Kidney (tissue), 14 donors: Measurements from ENCODE around the gene ZGPAT. TPM values are rescaled to one million over a fixed set of nuclear protein-coding genes. Genes with fewer than 3 reads are reported as not detected.

Experiments
- DNase-seq, 5 donors: peaks; one replicate each; pipeline ENCODE4 v3.0.0-alpha.2; 2013 to 2020
- FAIRE-seq: peaks from 2 replicates; lab custom pipeline; 2012; peaks lifted over from hg19 to GRCh38; lab: Jason Lieb, UNC
- H3K27ac ChIP-seq, 2 donors: one replicate each; pipeline ENCODE4 v1.7.0; 2013; ENCODE audit warnings: low read depth in 2 of 2, low read length in 2 of 2, inconsistent platforms in 1 of 2
- H3K27me3 ChIP-seq: one replicate; pipeline ENCODE4 v1.7.1; 2013; ENCODE audit warnings: low read length, inconsistent platforms; ENCODE audit not compliant: control insufficient read depth, insufficient read depth
- H3K36me3 ChIP-seq, 3 donors: one replicate each; pipeline versions ENCODE4 v1.7.0 to v1.7.1; 2013; ENCODE audit warnings: low read length in 3 of 3, control low read depth in 1 of 3, inconsistent platforms in 1 of 3; ENCODE audit not compliant: insufficient read depth in 3 of 3, control insufficient read depth in 2 of 3
- H3K4me1 ChIP-seq, 3 donors: one replicate each; pipeline versions ENCODE4 v1.7.0 to v1.7.1; 2013; ENCODE audit warnings: low read length in 3 of 3, inconsistent platforms in 1 of 3, low read depth in 1 of 3; ENCODE audit not compliant: control insufficient read depth in 2 of 3, insufficient read depth in 2 of 3
- H3K4me3 ChIP-seq, 3 donors: one replicate each; pipeline versions ENCODE4 v1.7.0 to v1.8.1; 2013; ENCODE audit warnings: low read length in 3 of 3, control low read depth in 1 of 3, inconsistent platforms in 1 of 3
- H3K9ac ChIP-seq, 3 donors: one replicate each; pipeline versions ENCODE4 v1.7.0 to v1.7.1; 2013; ENCODE audit warnings: low read length in 3 of 3, control low read depth in 1 of 3, inconsistent platforms in 1 of 3
- H3K9me3 ChIP-seq, 3 donors: one replicate each; pipeline versions ENCODE4 v1.7.0 to v1.7.1; 2013; ENCODE audit warnings: low read length in 3 of 3, control low read depth in 1 of 3, inconsistent platforms in 1 of 3; ENCODE audit not compliant: control insufficient read depth in 2 of 3, insufficient read depth in 1 of 3
- CTCF ChIP-seq: IDR thresholded peaks from 3 replicates; pipeline ENCODE4 v1.5.1; 2012; ENCODE audit warnings: mild to moderate bottlenecking, moderate library complexity, borderline replicate concordance; ENCODE audit not compliant: insufficient read depth; ENCODE audit errors: extremely low read depth
- intact Hi-C: fragments of 100-400 bp; cut with DNase I; formaldehyde crosslinking; loops from one replicate; pipeline ENCODE4 v1.11.1; 2022
- polyA plus RNA-seq: library from polyadenylated mRNA; stranded (reverse); fragments of 350-450 nt; fragmentation: Illumina TruSeq; extraction: RNeasy Lipid Tissue Mini Kit (QIAGEN cat#74804); gene quantifications from one replicate; pipeline ENCODE4 v1.2.3, GENCODE V29; 2014; ENCODE audit warnings: low read depth, low replicate concordance; ENCODE audit not compliant: insufficient read depth
- total RNA-seq: library from RNA; stranded (reverse); fragmentation: NEBNext Ultra II Directional; extraction: Animal tissue kit (Norgen Biotek cat#: 25700); gene quantifications from one replicate; pipeline ENCODE4 v1.2.1, GENCODE V29; 2021
- donor health status: control.
- donor health status: control.
- donor health status: control.
- donor health status: control.
- donor health status: control.
- donor health status: DM: yes; HTN: yes; CAD: no.
- donor health status: Normal renal cell carcinoma (clear cell type).

The ZGPAT gene
- total and polyA plus RNA-seq, 2 donors from 2014 or later: 30.5 to 39.6 TPM

- intact Hi-C loops: no loop called here
- Histone ChIP-seq H3K4me1 (peaks cover 0 to 16% (median 0%) of the 10 kb centered on the region in 3 donors), H3K9me3 (no peaks in the 10 kb centered on the region), H3K27me3 (no peaks in the 10 kb centered on the region), H3K4me3 (peak overlapping the region in 2 of 3 donors; percentile 60 to 66), H3K36me3 (peaks cover 0 to 10% (median 3%) of the 10 kb centered on the region in 3 donors), H3K9ac (no peak overlapping the region), H3K27ac (peak overlapping the region in 1 of 2 donors; percentile 78)
- FAIRE-seq (no peak), DNase-seq (peak in 3 of 5 donors; percentile 39 to 86 (median 83))
- TF ChIP-seq CTCF: no peak
These were observed 30.3 kb downstream of the ZGPAT start for GRCh38 chr20:63737945-63738686.

DNA sequence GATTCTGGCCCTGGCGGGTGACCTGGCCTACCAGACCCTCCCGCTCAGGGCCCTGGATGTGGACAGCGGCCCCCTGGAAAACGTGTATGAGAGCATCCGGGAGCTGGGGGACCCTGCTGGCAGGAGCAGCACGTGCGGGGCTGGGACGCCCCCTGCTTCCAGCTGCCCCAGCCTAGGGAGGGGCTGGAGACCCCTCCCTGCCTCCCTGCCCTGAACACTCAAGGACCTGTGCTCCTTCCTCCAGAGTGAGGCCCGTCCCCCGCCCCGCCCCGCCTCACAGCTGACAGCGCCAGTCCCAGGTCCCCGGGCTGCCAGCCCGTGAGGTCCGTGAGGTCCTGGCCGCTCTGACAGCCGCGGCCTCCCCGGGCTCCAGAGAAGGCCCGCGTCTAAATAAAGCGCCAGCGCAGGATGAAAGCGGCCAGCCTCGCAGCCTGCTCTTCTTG lies 30.9 kb downstream of the ZGPAT start:
- Histone ChIP-seq H3K27ac (peak overlapping the region; percentile 78 to 84), H3K36me3 (peaks cover 0 to 11% (median 5%) of the 10 kb centered on the region in 3 donors), H3K9me3 (no peaks in the 10 kb centered on the region), H3K4me1 (peaks cover 0 to 16% (median 0%) of the 10 kb centered on the region in 3 donors), H3K27me3 (no peaks in the 10 kb centered on the region), H3K9ac (no peak overlapping the region), H3K4me3 (peak overlapping the region in 2 of 3 donors; percentile 60 to 66)
- no peak for TF ChIP-seq CTCF
- intact Hi-C loops: no loop called here
- FAIRE-seq: no peak
- peak in 4 of 5 donors; percentile 65 to 93 (median 74) for DNase-seq

DNA sequence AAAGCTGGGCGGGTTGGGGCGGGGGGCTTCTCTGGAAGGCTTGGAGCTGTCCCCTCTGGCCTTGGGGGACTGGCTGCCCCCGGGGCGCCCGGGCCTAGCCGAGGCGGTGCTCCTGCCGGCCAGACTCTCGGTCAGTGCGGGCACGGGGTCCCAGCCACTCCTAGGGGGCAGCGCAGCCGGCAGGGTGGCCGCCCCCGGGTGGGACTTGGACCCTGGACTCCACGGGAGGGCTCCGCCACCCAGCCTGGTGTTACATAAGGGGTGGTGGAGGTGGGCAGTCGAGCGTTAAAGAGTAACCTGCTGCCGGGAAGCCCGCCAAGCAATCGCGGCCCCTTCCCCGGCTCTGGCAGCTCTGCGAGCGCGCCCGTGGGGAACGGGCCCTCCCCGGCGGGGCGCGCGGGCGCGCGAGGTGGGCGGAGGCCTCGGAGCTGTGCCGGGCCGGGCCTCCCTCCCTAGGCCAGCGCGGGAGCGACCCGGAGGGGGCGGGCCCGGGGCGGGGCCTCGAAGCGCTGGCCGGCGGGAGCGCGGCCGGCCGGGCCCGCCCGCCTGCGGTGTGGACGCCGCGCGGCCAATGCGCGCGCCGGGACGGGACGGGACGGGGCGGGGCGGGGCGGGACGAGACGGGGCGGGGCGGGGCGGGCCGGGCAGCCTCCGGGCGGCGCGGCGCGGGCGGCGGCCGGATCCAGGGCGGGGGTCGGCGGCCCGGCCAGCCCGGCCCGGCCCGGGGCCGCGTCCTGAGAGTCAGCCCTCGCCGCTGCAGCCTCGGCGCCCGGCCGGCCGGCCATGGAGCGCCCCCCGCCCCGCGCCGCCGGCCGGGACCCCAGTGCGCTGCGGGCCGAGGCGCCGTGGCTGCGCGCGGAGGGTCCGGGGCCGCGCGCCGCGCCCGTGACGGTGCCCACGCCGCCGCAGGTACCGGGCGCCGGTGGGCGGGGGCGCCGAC lies 31.6 kb downstream of the ZGPAT start, which contains the start of gene SLC2A4RG:
SLC2A4RG (plus strand) TSS at position 647 of the 940 bp plus-strand sequence; CDS start at position 784, 137 bp downstream.
- FAIRE-seq: no peak
- Histone ChIP-seq H3K27ac (peak within 1 kb of the TSS; percentile 89 to 92), H3K36me3 (peaks cover 0 to 13% (median 2%) of the 10 kb centered on the region in 3 donors), H3K4me3 (peak within 1 kb of the TSS; percentile 54 to 71 (median 62)), H3K27me3 (no peaks in the 10 kb centered on the region), H3K4me1 (peaks cover 0 to 16% (median 0%) of the 10 kb centered on the region in 3 donors), H3K9me3 (no peaks in the 10 kb centered on the region), H3K9ac (peak within 1 kb of the TSS; percentile 42 to 80 (median 69))
- intact Hi-C loops: no loop called here
- no peak for TF ChIP-seq CTCF
- DNase-seq: peak; percentile 79 to 95 (median 91)
